Prostate gland (tissue), 2 donors: Measurements from ENCODE around the gene NDOR1.

Experiments
- CTCF ChIP-seq, 4 experiments: fragments of 200-600 bp in 2 of 4; fragments of 450-650 bp in 2 of 4; sonication (generic) in 2 of 4; IDR thresholded peaks; 1 replicate in 3 of 4; 2 replicates in 1 of 4; pipeline ENCODE4 v1.5.1; 2016 to 2019; ENCODE audit warnings: antibody characterized with exemption in 4 of 4, mild to moderate bottlenecking in 2 of 4, moderate library complexity in 2 of 4
- POLR2A ChIP-seq: fragments of 450-650 bp; IDR thresholded peaks from one replicate; pipeline ENCODE4 v1.6.1; 2016; ENCODE audit warnings: antibody characterized with exemption, mild to moderate bottlenecking

DNA sequence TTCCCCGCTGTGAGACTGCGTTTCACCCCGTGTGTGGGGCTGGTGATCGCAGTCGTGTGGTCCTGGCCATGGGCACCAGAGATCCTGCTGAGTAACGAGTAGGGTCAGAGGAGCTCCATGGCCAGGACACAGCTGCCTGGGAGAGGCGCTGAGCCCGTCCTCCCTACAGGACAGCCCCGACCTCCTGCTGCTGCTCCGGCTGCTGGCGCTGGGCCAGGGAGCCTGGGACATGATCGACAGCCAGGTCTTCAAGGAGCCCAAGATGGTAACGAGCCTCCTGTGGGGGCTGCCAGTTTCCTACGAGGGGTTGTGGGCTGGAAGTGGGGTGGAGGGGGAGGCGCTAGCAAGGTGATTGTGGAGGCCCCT, 60.6 kb downstream of the NDOR1 start:
- TF ChIP-seq CTCF (IDR thresholded peaks at IDR 0.05) (no peak), POLR2A (no peak)
